K562 (cell line): ENCODE measurements around the gene LDB1. TPM values are rescaled to one million over a fixed set of nuclear protein-coding genes. Genes with fewer than 3 reads are reported as not detected.

ENCODE experiments used
- CAMTA2 ChIP-seq: fragments of 250-450 bp; sonication (Bioruptor Pico); conservative IDR thresholded peaks from 2 replicates; pipeline ENCODE4 v1.5.1; 2022
- CCNT2 ChIP-seq: IDR thresholded peaks from 2 replicates; pipeline ENCODE4 v1.6.1; 2011; ENCODE audit warnings: borderline replicate concordance, low read depth, mild to moderate bottlenecking, moderate library complexity, mixed read lengths, low read length; ENCODE audit not compliant: insufficient read length; ENCODE audit errors: extremely low read depth
- CSDE1 ChIP-seq, 2 experiments: fragments of 450-650 bp; IDR thresholded peaks; 2 replicates each; pipeline ENCODE4 v1.6.1; 2016; ENCODE audit warnings: mild to moderate bottlenecking in 1 of 2
- EHMT2 ChIP-seq: fragments of 450-650 bp; IDR thresholded peaks from 2 replicates; pipeline ENCODE4 v1.6.1; 2018; ENCODE audit warnings: antibody characterized with exemption
- GABPB2 ChIP-seq: fragments of 250-450 bp; sonication (Bioruptor Pico); conservative IDR thresholded peaks from 2 replicates; pipeline ENCODE4 v1.5.1; 2021; ENCODE audit warnings: mild to moderate bottlenecking
- HDAC1 ChIP-seq, 2 experiments: fragments of 450-650 bp; IDR thresholded peaks; 2 replicates each; pipeline ENCODE4 v1.6.1; 2016 to 2017; ENCODE audit warnings: inconsistent platforms in 1 of 2, mild to moderate bottlenecking in 1 of 2, moderate library complexity in 1 of 2
- HMBOX1 ChIP-seq: sonication (generic); IDR thresholded peaks from 2 replicates; pipeline ENCODE4 v1.6.1; 2016
- HNRNPL ChIP-seq: fragments of 200-400 bp; formaldehyde crosslinking; IDR thresholded peaks from 2 replicates; pipeline ENCODE4 v1.6.1; 2017; ENCODE audit warnings: low read depth, mild to moderate bottlenecking, low read length
- MAFF ChIP-seq: IDR thresholded peaks from 2 replicates; pipeline ENCODE4 v1.6.1; 2012; ENCODE audit warnings: low read length, improper control_type of control experiment
- MCM2 ChIP-seq: fragments of 450-650 bp; IDR thresholded peaks from 2 replicates; pipeline ENCODE4 v1.6.1; 2017; ENCODE audit warnings: low read depth, mild to moderate bottlenecking
- MECOM ChIP-seq: fragments of 250-450 bp; sonication (Bioruptor Pico); IDR thresholded peaks from 2 replicates; pipeline ENCODE4 v1.8.0; 2022; ENCODE audit warnings: inconsistent platforms
- PHTF2 ChIP-seq: fragments of 250-450 bp; sonication (Bioruptor Pico); IDR thresholded peaks from 2 replicates; pipeline ENCODE4 v1.5.0; 2021; ENCODE audit warnings: mild to moderate bottlenecking
- SIX5 ChIP-seq, 2 experiments: IDR thresholded peaks; 2 replicates each; pipeline ENCODE4 v1.6.1; 2011; ENCODE audit warnings: low read length in 2 of 2, borderline replicate concordance in 1 of 2, low read depth in 1 of 2, mild to moderate bottlenecking in 1 of 2, moderate library complexity in 1 of 2; ENCODE audit not compliant: insufficient read depth in 1 of 2
- SRSF3 ChIP-seq: fragments of 200-400 bp; formaldehyde crosslinking; IDR thresholded peaks from 2 replicates; pipeline ENCODE4 v1.6.1; 2016; ENCODE audit warnings: mild to moderate bottlenecking, low read length, moderate library complexity; ENCODE audit not compliant: insufficient read depth
- ZBTB2 ChIP-seq: fragments of 450-650 bp; IDR thresholded peaks from 2 replicates; pipeline ENCODE4 v1.6.1; 2016; ENCODE audit warnings: antibody characterized with exemption
- ZNF143 ChIP-seq: sonication (generic); formaldehyde crosslinking; IDR thresholded peaks from 2 replicates; pipeline ENCODE4 v1.9.0; 2022; ENCODE audit warnings: mild to moderate bottlenecking, missing genetic modification reagents
- ZNF263 ChIP-seq: sonication (generic); formaldehyde crosslinking; IDR thresholded peaks from 2 replicates; pipeline ENCODE4 v1.8.0; 2022; ENCODE audit warnings: mild to moderate bottlenecking, missing genetic modification reagents, borderline replicate concordance
- ZNF280A ChIP-seq: fragments of 450-650 bp; IDR thresholded peaks from 2 replicates; pipeline ENCODE4 v1.6.1; 2018; ENCODE audit warnings: mild to moderate bottlenecking, low read depth; ENCODE audit not compliant: partially characterized antibody
- ZNF79 ChIP-seq: fragments of 250-450 bp; sonication (Bioruptor Pico); IDR thresholded peaks from 2 replicates; pipeline ENCODE4 v1.4.0; 2020; ENCODE audit warnings: low read depth, mild to moderate bottlenecking, moderate library complexity
- polyA plus RNA-seq, 8 experiments: library from polyadenylated mRNA; depleted of rRNA in 4 of 8; stranded (reverse) in 5 of 8; unstranded in 3 of 8; fragments of >200 nt; fragmentation: Nextera tagmentation in 2 of 8; fragmentation: Illumina TruSeq in 1 of 8; extraction: Ambion mirVana in 2 of 8; extraction: Trizol in 1 of 8; gene quantifications; 2 replicates each; pipeline versions ENCODE4 v1.2.1 to v1.2.3, GENCODE V29; 2011 to 2014; ENCODE audit warnings: inconsistent platforms in 1 of 8, missing spikeins in 1 of 8
- total RNA-seq, 7 experiments: library from RNA; depleted of rRNA in 6 of 7; stranded (reverse); fragments of >200 nt in 6 of 7; fragmentation: Illumina TruSeq in 2 of 7; extraction: Trizol in 2 of 7; gene quantifications; 2 replicates each; pipeline versions ENCODE4 v1.2.1 to v1.2.3, GENCODE V29; 2011 to 2021; ENCODE audit warnings: low replicate concordance in 1 of 7
- TF ChIP-seq, protein P1 (sequence below): fragments of 450-650 bp; formaldehyde crosslinking; conservative IDR thresholded peaks from 2 replicates; pipeline ENCODE4 v1.4.0; 2022; ENCODE audit warnings: mild to moderate bottlenecking, missing genetic modification characterization
- TF ChIP-seq, protein P2 (sequence below): sonication (generic); formaldehyde crosslinking; IDR thresholded peaks from 2 replicates; pipeline ENCODE4 v1.5.0; 2020; ENCODE audit warnings: missing genetic modification reagents
- TF ChIP-seq, protein P3 (sequence below): sonication (generic); formaldehyde crosslinking; IDR thresholded peaks from 2 replicates; pipeline ENCODE4 v1.9.0; 2022; ENCODE audit warnings: mild to moderate bottlenecking, missing genetic modification reagents

LDB1 gene
- total and polyA plus RNA-seq, 9 of the 15 experiments (the other 6 are each of a cell fraction or from before 2014, with no cell fraction given), result 1.9 to 137 (median 105) TPM

- TF ChIP-seq, protein P1, sequence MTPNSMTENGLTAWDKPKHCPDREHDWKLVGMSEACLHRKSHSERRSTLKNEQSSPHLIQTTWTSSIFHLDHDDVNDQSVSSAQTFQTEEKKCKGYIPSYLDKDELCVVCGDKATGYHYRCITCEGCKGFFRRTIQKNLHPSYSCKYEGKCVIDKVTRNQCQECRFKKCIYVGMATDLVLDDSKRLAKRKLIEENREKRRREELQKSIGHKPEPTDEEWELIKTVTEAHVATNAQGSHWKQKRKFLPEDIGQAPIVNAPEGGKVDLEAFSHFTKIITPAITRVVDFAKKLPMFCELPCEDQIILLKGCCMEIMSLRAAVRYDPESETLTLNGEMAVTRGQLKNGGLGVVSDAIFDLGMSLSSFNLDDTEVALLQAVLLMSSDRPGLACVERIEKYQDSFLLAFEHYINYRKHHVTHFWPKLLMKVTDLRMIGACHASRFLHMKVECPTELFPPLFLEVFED (CRISPR knock-in tag), result no peak
- TF ChIP-seq PHTF2 (CRISPR knock-in tag) (no peak), CCNT2 (no peak), ZBTB2 (no peak), HDAC1 (IDR thresholded peaks at IDR 0.05) (peak in 1 of 2 experiments; percentile 87; a peak in 2 of 4 replicates), ZNF280A (no peak), CAMTA2 (CRISPR knock-in tag) (no peak), GABPB2 (CRISPR knock-in tag) (no peak), HMBOX1 (no peak), ZNF79 (no peak), SIX5 (IDR thresholded peaks at IDR 0.05; ENCODE audit: borderline replicate concordance in 1 of 2, insufficient read depth in 1 of 2, low read depth in 1 of 2, low read length in 2 of 2) (no peak), CSDE1 (IDR thresholded peaks at IDR 0.05) (no peak), HNRNPL (no peak), EHMT2 (no peak), MECOM (no peak), SRSF3 (no peak), ZNF263 (CRISPR knock-in tag) (0 out of 2 replicates have a peak, but pooled peaks have one; percentile 7), MCM2 (no peak), ZNF143 (CRISPR knock-in tag) (no peak), MAFF (no peak)
- TF ChIP-seq, protein P2, sequence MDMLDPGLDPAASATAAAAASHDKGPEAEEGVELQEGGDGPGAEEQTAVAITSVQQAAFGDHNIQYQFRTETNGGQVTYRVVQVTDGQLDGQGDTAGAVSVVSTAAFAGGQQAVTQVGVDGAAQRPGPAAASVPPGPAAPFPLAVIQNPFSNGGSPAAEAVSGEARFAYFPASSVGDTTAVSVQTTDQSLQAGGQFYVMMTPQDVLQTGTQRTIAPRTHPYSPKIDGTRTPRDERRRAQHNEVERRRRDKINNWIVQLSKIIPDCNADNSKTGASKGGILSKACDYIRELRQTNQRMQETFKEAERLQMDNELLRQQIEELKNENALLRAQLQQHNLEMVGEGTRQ (CRISPR knock-in tag), result peak; percentile 20; the same call in 1 of the 2 replicates
- TF ChIP-seq, protein P3, sequence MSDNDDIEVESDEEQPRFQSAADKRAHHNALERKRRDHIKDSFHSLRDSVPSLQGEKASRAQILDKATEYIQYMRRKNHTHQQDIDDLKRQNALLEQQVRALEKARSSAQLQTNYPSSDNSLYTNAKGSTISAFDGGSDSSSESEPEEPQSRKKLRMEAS (CRISPR knock-in tag), result peak; percentile 62; the same call in 1 of the 2 replicates
Measured at GRCh38 chr10:102117391-102118159, 2.6 kb downstream of the LDB1 start (continued).
